Skeletal muscle tissue (tissue), 4 donors: ENCODE data around the gene SCUBE1. TPM values are rescaled to one million over a fixed set of nuclear protein-coding genes. Genes with fewer than 3 reads are reported as not detected.

ENCODE experiments used
- H3K27ac ChIP-seq: one replicate; pipeline ENCODE4 v1.7.0; 2013; ENCODE audit warnings: mild to moderate bottlenecking, low read depth, low read length, inconsistent platforms
- H3K27me3 ChIP-seq, 3 donors: one replicate each; pipeline ENCODE4 v1.7.0; 2013; ENCODE audit warnings: low read length in 3 of 3; ENCODE audit not compliant: control insufficient read depth in 3 of 3, insufficient read depth in 3 of 3
- H3K36me3 ChIP-seq, 3 donors: one replicate each; pipeline ENCODE4 v1.7.0; 2013; ENCODE audit warnings: low read length in 3 of 3; ENCODE audit not compliant: control insufficient read depth in 3 of 3, insufficient read depth in 3 of 3
- H3K4me1 ChIP-seq, 3 donors: one replicate each; pipeline ENCODE4 v1.7.0; 2013; ENCODE audit warnings: low read length in 3 of 3, mild to moderate bottlenecking in 3 of 3; ENCODE audit not compliant: control insufficient read depth in 3 of 3, insufficient read depth in 3 of 3
- H3K4me3 ChIP-seq, 3 donors: one replicate each; pipeline ENCODE4 v1.7.0; 2013; ENCODE audit warnings: low read length in 3 of 3
- H3K9ac ChIP-seq, 3 donors: one replicate each; pipeline ENCODE4 v1.7.0; 2013; ENCODE audit warnings: low read length in 3 of 3, mild to moderate bottlenecking in 3 of 3, moderate library complexity in 2 of 3, low read depth in 1 of 3
- H3K9me3 ChIP-seq, 3 donors: one replicate each; pipeline ENCODE4 v1.7.0; 2013; ENCODE audit warnings: low read length in 3 of 3; ENCODE audit not compliant: control insufficient read depth in 3 of 3
- total RNA-seq: library from RNA; depleted of rRNA; stranded (reverse); fragments of >200 nt; gene quantifications from one replicate; pipeline ENCODE4 v1.2.3, GENCODE V29; 2014
- donor health status: Osteomylitis.

The SCUBE1 gene
- total RNA-seq, 1 donor from 2014 or later: under 0.01 TPM

DNA sequence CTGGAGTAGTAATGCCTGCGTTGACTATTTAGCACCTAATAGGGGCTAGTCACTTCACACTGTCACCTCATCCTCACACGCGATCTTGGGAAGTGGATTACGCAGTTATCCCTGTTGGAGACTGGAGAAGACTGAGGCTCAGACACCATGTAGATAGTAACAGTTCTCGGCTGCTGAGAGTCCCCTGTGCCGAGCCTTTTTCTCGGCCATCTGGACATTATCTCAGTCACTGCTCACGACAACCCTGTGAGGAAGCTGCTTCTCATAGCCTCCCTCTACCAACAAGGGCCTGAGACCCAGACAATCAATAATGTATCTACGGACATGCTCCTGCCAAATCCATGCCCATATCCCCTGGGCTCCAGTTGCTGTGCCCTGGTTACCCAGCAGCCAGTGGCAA is 25.9 kb downstream of the SCUBE1 start:
- H3K9ac ChIP-seq: no peak overlapping the region
- H3K27ac ChIP-seq: no peak overlapping the region
- H3K36me3 ChIP-seq: no peaks in the 10 kb centered on the region
- H3K27me3 ChIP-seq: peaks cover 0 to 33% (median 22%) of the 10 kb centered on the region in 3 donors
- H3K9me3 ChIP-seq: no peaks in the 10 kb centered on the region
- peaks cover 5 to 10% (median 8%) of the 10 kb centered on the region in 3 donors for H3K4me1 ChIP-seq
- H3K4me3 ChIP-seq: no peak overlapping the region

DNA sequence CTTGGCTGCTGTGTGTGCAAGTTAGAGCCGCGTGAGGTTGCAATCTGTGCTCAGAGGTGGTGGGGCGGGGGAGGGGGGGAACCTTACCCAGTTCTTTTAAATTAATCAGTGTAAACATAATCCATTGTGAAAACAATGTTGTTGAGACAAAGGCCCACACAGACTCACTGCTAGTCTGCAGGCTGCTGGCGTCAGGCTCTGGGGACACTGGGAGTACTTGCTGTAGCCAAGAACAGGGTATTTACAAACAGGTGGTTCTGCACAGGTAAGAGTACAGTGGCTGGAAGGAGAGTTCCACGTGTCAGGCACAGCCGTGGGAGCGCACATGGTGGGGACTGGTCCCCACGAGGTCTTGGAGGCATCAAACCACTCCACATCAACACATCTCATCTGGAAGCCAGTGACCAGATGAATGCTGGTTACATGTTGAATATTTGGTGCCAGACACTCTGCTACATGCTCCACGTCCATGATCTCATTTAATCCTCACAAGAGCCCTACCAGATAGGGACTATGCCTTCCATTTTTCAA is 27.4 kb downstream of the SCUBE1 start:
- H3K4me1 ChIP-seq: peaks cover 5 to 10% (median 8%) of the 10 kb centered on the region in 3 donors
- no peaks in the 10 kb centered on the region for H3K9me3 ChIP-seq
- H3K36me3 ChIP-seq: no peaks in the 10 kb centered on the region
- H3K9ac ChIP-seq: no peak overlapping the region
- H3K27ac ChIP-seq: no peak overlapping the region
- H3K27me3 ChIP-seq: peaks cover 0 to 28% (median 19%) of the 10 kb centered on the region in 3 donors
- H3K4me3 ChIP-seq: no peak overlapping the region

DNA sequence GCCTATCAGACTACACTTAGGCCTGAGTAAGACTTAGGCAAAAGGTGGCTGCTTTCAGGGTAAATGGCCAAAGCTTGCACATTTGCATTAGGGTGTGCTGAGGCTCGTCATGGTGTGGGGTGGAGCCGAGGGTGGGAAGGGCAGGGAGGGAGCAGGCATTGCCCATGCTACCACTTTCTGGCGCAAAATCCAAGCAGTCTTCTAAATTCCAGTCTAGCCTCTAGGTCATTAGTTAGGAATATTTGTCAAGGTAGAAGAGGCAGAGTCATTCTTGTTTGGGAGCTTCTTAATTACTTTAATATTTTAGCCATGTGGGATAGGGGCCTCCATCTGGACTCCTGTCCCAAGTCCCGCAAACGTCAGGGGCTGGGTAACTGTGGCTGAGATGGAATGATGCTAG is 28.6 kb downstream of the SCUBE1 start:
- Histone ChIP-seq H3K9ac (no peak overlapping the region), H3K4me3 (no peak overlapping the region), H3K27ac (no peak overlapping the region), H3K27me3 (peaks cover 0 to 26% (median 26%) of the 10 kb centered on the region in 3 donors), H3K9me3 (no peaks in the 10 kb centered on the region), H3K36me3 (no peaks in the 10 kb centered on the region), H3K4me1 (peaks cover 5 to 10% (median 8%) of the 10 kb centered on the region in 3 donors)

DNA sequence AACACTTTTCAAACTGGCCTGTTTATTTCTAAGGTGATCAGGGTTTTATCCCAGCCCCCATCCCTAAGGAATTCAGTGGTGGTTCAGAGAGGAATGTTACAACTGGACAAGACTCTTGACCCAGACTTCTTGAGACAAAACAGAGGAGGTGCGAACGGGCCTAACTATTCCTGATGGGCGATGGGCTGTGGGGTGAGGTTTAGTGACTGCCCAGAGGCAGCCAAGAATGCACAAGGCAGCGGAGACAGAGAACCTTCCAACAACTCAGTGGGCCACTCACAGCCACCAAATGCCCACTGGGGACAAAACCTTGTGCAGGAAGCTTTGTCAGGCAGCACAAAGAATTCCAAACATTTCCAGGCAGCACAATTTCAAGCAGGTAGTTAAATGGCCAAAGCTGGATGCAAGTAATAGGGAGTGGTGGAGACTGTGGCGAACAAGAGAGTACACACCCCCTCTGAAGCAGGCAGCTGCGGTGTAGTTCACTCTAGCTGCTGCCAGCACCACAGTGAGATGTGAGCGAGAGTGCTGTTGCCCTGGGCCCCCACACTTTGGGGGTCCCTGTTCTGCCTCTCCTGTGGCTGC is 29.2 kb downstream of the SCUBE1 start:
- Histone ChIP-seq H3K9ac (no peak overlapping the region), H3K9me3 (no peaks in the 10 kb centered on the region), H3K27me3 (peaks cover 1 to 29% (median 24%) of the 10 kb centered on the region in 3 donors), H3K4me3 (no peak overlapping the region), H3K36me3 (no peaks in the 10 kb centered on the region), H3K27ac (no peak overlapping the region), H3K4me1 (peaks cover 5 to 10% (median 8%) of the 10 kb centered on the region in 3 donors)

DNA sequence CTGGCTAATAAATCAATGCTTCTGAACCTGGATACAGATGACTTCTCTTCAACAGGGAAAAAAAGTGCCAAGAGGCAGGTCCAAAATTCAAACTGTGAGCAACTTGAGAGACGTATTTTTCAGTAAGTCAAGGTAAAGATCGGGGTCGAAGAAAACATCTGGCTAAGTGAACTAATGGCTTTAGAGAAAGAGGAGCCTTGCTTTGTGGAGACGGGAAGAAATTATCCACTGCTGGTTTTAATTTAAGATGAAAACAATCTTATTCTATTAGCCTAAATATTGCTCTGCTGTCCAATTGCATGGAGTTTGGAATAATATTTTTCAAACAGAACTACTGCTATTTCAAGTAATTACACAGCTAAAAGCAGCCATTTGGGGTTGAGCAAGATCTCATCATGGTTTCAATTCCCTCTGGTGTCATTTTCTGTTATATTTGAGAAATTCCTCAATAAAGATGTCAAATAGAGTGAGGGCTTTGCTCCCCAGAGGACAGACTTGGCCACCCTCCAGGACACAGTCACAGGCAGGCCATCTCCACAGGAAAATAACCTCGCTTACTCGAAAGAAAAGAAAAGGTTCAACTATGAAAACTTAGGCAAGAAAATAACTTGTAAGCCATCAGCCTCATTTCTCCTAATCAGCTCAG is 29.8 kb downstream of the SCUBE1 start:
- peaks cover 3 to 29% (median 24%) of the 10 kb centered on the region in 3 donors for H3K27me3 ChIP-seq
- no peaks in the 10 kb centered on the region for H3K36me3 ChIP-seq
- H3K4me3 ChIP-seq: no peak overlapping the region
- no peak overlapping the region for H3K9ac ChIP-seq
- no peak overlapping the region for H3K27ac ChIP-seq
- peaks cover 5 to 10% (median 8%) of the 10 kb centered on the region in 3 donors for H3K4me1 ChIP-seq
- no peaks in the 10 kb centered on the region for H3K9me3 ChIP-seq

DNA sequence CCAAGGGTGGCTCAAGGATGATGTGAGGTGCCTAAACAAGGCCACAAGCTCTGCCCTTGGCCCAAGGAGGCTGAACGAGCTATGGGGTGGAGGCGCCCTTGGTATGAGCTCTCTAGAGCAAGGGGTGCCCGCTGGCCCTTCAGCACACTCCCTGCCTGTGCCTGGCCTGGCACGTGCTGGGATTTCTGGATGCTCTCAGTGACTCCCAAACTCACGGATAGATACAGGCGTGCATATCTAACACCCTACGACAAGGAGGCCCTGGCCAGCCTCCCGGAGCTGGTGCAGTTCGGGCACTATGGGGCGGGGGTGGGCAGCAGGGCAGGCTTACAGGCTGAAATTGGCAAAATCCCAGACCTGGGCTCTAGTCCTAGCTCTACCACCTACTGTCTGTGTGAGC is 30.6 kb downstream of the SCUBE1 start:
- Histone ChIP-seq H3K9ac (no peak overlapping the region), H3K27me3 (peaks cover 3 to 26% (median 24%) of the 10 kb centered on the region in 3 donors), H3K4me3 (no peak overlapping the region), H3K4me1 (peaks cover 5 to 10% (median 8%) of the 10 kb centered on the region in 3 donors), H3K9me3 (no peaks in the 10 kb centered on the region), H3K27ac (no peak overlapping the region), H3K36me3 (no peaks in the 10 kb centered on the region)

DNA sequence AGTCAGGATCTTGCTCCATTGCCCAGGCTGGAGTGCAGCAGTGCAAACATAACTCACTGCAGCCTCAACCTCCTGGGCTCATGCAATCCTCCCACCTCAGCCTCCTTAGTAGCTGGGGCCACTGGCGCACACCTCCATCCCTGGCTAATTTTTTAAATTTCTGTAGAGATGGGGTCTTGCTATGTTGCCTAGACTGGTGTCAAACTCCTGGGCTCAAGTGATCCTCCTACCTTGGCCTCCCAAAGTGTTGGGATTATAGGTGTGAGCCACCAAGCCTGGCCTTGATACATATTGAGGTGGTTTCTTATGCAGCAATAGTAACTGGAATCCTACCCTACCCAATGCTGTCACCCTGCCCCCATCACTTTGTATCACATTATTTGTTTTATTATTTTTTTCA is 32.4 kb downstream of the SCUBE1 start:
- Histone ChIP-seq H3K4me1 (peaks cover 5 to 10% (median 8%) of the 10 kb centered on the region in 3 donors), H3K27me3 (peaks cover 9 to 17% (median 17%) of the 10 kb centered on the region in 3 donors), H3K9ac (no peak overlapping the region), H3K27ac (no peak overlapping the region), H3K36me3 (no peaks in the 10 kb centered on the region), H3K4me3 (no peak overlapping the region), H3K9me3 (no peaks in the 10 kb centered on the region)

DNA sequence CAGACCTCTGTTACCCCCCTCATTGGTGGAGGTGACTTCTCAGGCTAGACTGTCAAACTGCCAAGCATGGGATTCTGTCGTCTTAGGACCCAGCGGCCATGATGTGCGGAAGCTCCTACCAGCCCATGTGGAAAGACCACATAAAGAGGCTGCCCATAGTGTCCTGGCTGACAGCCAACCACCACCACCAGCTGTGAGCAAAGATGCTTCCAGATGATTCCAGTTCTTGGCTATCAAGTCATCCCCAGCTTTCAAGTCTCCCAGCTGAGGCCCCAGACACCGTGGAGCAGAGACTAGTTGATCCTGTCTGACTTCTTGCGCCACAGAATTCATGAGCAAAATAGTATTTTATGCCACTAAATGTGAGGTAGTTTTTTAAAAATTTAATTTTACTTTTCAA is 32.9 kb downstream of the SCUBE1 start:
- Histone ChIP-seq H3K4me1 (peaks cover 5 to 10% (median 8%) of the 10 kb centered on the region in 3 donors), H3K36me3 (no peaks in the 10 kb centered on the region), H3K27ac (no peak overlapping the region), H3K4me3 (no peak overlapping the region), H3K27me3 (peaks cover 9 to 17% (median 15%) of the 10 kb centered on the region in 3 donors), H3K9me3 (no peaks in the 10 kb centered on the region), H3K9ac (no peak overlapping the region)

DNA sequence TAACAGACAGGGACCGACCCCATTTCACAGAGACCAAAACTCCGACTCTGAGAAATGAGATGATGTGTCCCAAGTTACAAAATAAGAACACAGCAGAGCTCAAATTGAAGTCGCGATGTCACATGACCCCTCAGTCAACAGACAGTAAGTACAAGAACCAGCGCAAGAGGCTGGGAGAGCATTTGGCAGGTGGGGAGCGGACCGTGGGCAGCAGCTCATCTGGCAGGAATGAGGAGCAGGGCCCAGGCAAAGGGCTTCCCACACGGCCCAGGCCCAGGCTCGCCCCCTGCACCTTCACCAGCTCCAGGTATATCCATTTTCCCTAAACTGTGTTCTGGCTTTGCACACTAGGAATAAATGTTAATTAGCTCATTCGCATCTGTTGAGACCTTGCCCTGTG is 34.3 kb downstream of the SCUBE1 start:
- no peak overlapping the region for H3K9ac ChIP-seq
- H3K36me3 ChIP-seq: no peaks in the 10 kb centered on the region
- H3K4me1 ChIP-seq: peaks cover 5 to 6% (median 5%) of the 10 kb centered on the region in 3 donors
- H3K27me3 ChIP-seq: peaks cover 9 to 30% (median 18%) of the 10 kb centered on the region in 3 donors
- H3K27ac ChIP-seq: no peak overlapping the region
- no peaks in the 10 kb centered on the region for H3K9me3 ChIP-seq
- H3K4me3 ChIP-seq: no peak overlapping the region
